Measurements from ENCODE around the gene SQSTM1.
"Not testable (repeated sequence)": the region's sequence is repeated elsewhere in the genome, so short reads cannot be mapped to it uniquely, and the experiment has no call there.

Gene SQSTM1

DNA sequence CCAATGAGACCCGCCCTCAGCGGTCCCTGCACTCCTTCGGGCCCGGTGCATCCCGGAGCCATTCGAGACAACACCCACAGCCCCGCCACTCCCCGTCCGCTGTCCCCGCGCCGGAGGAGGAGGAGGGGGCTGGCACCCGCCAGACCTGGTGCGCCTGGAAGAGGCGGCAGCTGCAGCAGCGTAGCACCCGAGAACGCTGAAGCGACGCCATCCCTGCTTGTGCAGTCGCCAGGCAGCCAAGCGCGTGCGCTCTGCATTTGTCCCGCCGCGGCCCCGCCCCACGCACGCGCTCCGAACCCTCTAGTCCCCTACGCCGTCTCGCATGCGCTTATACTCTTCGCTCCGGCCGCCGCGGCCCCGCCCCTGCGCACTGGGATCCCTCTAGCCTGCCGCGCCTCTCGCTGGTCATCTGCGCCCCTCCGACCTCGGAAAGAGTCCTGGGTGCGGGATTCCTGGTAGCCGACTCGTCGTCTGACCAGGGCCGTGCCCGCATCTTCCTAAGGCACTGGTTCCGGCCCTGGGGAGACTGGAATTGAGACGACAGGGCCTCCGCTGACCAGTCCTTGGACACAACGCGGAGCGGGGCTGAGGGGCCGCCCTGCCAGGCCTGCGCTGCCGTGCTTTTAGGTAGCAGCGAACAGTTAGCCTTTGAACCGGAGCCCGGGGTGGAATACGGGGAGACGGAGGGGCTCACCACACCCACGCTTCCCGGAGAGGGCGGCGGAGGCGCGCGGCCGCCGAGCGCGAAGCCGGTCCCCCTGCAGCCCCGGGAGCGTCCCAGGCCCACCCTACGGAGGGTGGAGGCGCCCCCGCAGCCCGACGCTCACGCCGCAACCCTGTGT lies 38.1 kb downstream of the SQSTM1 start, which contains the start of gene MRNIP:
Gene MRNIP, minus strand, starts transcription at position 232 of the 842 bp plus-strand sequence. Its CDS starts 21 bp downstream, at position 211.
- peak; percentile 90 for DNase-seq (ENCODE audit: low read depth)

DNA sequence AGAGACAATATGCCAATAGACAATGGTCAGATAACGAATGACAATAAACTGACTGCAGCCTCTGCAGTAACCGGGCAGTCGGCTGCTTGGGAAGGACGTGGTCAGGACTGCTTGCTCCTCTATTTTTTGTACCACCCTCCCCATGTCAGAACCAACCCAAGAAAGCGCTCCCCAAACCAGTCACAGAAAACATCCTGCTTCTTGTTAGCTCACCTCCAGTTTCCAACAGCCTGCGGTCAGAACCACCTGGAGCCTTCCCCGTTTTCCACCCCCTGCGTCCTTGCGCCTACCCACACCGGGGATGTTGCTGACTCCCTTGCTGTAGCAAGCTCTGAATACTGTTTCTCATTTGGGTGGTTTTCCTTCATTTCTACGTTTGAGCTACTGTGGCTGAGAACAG lies 39.6 kb downstream of the SQSTM1 start:
- no peak for DNase-seq (ENCODE audit: low read depth)

DNA sequence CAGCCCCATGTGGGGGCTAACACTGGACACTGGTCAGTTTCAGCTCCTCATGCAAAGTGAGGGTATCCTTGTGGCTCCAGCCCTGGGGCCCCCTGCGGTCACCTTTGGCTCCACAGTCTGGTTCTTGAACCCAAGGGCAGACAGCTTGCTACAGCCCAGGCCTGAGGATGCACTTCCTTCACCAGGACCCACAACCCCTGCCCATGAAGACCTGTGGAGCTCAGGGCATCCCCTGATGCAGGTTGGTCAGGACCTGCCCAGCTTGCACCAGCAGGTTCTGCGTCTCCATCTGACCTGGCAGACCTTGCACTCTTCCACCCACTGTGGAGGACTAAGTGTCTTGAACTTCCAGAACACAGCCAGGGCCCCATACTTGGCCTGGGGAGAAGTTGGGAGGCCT lies 41.6 kb downstream of the SQSTM1 start:
- DNase-seq (ENCODE audit: low read depth), result no peak

DNA sequence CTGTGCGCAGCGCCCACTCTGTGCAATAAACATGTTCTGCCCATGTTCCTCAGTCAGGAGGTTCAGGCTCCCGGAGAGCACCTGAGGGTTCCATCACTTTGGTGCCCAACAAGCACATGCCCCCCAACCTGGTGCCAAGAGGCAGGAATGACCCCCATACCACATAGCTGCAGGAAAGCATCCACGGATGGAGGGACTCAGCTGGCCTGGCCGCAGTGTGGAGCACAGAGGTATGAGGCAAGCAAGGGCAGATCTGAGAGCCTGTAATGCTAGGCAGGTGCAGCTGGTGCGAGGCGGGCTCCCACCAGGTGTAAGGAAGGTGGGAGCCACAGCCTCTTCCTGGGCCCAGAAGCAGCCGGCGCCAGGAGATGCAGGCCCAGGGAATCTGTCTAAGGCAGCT lies 42.2 kb downstream of the SQSTM1 start:
- DNase-seq (ENCODE audit: low read depth), result no peak

- no peak for DNase-seq (ENCODE audit: low read depth)
Measured at GRCh38 chr5:179863449-179864085, 42.9 kb downstream of the SQSTM1 start.

GRCh38 chr5:179864686-179865085 lies 44.0 kb downstream of the SQSTM1 start:
- no peak for DNase-seq (ENCODE audit: low read depth)

- no peak for DNase-seq (ENCODE audit: low read depth)
Measured at GRCh38 chr5:179865491-179866240, 45.0 kb downstream of the SQSTM1 start.

- peak; percentile 13 for DNase-seq (ENCODE audit: low read depth)
Measured at GRCh38 chr5:179866241-179867078, 45.8 kb downstream of the SQSTM1 start.

- DNase-seq (ENCODE audit: low read depth), result no peak
Measured at GRCh38 chr5:179867079-179867465, 46.4 kb downstream of the SQSTM1 start.

- no peak for DNase-seq (ENCODE audit: low read depth)
Measured at GRCh38 chr5:179867476-179867875, 46.8 kb downstream of the SQSTM1 start.

DNA sequence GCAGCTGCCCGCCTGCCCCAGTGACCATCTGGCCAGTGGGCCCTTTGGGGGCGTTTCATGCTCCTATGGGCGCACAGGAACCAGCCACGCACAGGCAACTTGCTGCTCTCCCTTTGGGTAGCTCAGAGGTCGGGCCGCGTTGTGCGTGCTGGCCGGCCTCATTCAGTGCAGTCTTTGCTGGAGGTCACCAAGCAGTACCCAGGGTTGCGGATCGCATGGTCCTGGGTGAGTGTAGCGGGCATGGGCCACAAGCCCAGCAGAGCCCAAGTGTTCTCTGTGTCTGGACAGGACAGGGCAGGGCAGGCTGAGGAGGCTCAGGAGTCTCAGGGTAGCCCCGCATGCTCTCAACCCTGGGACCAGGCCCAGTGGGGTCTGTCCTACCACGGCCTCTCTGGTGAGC lies 47.8 kb downstream of the SQSTM1 start:
- no peak for DNase-seq (ENCODE audit: low read depth)

DNA sequence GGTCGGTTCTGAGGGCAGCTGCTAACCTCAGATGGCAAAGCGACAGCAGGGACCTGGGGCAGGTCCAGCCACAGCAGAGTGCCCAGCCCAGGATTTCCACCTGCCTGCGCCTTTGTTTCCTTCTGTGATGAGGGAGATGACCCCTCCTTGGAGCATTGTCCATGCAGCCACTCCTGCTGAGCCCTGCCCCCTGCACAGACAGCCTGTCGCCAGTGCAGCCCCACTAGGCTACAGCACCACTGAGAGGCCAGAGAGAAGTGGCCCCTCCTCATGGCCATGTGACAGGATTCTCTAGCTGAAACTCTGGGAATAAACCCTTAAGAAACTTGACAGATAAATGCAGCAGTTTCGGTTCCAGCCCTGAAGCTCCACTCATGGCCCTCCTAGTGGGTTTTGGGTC lies 48.4 kb downstream of the SQSTM1 start:
- DNase-seq (ENCODE audit: low read depth), result no peak

DNA sequence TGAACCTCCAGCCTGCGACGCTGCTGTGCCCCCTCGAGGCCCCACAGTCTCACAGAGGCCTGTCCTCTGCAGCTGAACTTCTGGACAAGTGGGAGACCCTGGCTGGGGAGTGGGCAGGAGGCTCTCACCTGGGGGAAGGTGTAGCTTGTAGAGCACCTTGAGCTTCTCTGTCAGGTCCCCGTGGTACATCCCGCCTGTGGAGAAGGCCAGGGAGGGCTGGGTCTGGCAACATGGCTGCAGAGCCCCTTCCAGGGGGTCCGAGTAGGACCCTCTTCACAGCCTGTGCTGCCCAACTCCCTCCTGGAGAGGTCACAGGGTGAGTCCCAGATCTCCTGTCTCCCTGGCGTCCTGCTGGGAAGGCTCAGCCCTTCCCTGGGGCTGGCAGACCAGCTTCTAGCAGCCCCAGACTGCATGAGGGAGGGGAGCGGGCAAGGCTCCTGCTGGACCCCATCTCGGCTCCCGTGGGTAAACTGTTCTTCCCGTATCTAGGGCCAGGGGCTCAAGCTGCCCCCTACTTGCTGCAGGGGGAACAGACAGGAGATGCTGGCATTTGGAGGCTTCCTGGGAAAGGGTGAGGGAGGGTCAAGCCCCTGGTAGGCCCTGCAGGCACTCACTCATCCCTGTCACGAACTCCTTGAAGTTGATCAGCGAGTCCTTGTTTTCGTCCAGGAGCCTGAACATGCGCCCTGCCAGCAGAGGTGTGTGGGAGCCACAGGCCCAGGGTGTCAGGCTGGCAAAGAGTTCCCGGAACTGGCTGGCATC lies 49.1 kb downstream of the SQSTM1 start:
- no peak for DNase-seq (ENCODE audit: low read depth)

DNA sequence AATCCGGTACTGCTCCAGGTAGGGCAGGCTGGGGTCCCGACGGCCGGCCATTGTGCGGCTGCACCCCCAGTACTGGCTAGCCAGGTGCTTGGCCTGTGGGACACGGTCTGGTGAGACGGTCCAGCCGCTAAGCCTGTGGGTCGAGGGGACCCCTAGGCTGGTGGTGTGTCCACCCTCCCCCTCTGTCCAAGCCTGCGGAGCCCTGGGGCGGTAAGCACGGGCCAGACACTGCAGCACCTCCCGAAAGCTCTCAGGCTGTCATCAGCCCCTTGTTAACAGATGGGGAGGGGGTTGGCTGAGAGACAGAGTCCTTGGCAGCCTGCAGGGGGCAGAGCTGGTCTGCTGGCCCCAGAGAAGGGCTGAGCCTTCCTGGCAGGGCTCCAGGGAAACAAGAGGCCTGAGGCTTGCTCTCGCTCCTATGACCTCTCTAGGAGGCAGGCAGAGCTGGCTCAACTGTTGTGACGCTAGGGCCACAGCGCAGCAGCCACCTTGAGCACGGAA lies 49.7 kb downstream of the SQSTM1 start:
- no peak for DNase-seq (ENCODE audit: low read depth)

- DNase-seq (ENCODE audit: low read depth), result no peak
Measured at GRCh38 chr5:179870952-179871351, 50.2 kb downstream of the SQSTM1 start.

DNA sequence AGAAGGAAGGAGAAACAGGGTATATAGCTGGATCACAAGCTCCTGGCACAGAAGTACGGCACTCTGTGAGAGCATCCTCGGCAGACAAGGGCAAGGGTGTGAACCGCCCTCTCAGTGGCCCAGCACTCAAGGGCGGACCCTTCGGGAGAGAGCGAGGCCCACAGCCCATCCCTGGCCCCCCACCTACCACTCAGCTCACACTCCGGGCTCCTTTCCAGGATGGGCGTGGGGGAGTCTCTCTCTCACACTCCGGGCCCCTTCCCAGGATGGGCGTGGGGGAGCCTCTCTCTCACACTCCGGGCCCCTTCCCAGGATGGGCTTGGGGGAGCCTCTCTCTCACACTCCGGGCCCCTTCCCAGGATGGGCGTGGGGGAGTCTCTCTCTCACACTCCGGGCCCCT lies 50.8 kb downstream of the SQSTM1 start:
- not testable (repeated sequence) for DNase-seq (ENCODE audit: low read depth)

DNA sequence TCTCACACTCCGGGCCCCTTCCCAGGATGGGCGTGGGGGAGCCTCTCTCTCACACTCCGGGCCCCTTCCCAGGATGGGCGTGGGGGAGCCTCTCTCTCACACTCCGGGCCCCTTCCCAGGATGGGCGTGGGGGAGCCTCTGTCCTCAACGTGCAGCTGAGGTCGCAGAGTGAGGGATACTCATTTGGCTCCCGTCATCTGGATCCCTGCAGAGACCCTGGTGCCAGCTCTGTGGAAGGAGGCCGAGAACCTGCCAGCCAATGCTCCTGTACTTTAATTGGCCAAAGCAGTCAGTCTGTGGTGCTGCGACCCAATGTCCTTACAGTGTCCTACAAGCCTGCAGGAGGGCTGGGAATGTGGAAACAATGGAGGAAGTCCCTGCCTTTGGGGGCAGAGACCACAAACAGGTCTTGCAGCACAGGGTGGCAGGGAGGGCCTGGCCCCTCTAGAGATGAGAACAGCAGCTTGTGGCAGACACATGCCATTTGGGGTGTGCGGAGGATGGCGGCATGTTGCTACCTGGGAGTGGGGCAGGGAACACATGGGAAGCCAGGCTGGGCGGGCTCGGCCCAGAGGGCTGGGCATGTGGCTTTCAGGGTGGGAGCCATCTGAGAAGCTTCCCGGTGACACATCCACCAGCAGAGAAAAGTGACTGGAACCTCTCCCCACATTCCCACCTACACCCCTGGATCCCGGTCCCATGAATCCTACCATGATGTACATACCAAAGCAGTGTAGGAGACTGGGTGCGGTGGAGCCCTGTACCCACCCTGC lies 51.5 kb downstream of the SQSTM1 start:
- no peak for DNase-seq (ENCODE audit: low read depth)

DNA sequence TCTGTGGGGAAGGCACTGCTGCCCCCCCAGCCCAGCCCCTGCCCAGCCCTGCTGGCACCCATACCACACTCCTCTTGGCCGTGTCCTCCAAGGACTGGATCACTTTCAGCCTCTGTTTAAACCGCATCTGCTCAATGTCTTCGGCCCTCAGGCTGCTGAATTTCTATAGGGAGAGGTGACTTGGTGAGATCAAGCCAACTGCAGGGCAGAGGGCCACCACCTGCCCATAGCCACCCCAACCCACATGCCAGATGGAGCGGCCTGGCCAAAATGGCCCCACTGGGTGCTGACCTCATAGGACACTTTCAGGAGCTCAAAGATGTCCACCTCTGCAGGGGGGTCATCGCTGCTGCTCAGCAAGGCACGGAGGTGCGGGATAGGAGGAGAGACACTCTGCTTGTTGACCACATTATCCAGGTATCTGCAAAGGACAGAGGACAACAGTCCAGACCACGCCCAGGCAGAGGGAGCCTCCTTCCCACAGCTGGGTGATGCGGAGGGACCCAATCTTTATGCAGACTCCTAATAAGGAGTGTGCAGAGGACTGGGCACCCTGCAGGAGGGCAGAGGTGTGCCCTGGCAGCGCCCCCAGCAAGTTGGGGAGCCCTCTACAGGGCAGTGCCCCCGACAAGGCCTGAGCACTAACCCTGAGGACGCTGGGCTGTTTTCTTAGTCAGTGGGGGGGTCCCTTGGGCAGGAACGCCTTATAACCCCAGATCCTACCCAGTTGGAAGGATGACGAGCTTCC lies 52.3 kb downstream of the SQSTM1 start:
- DNase-seq (ENCODE audit: low read depth), result no peak

DNA sequence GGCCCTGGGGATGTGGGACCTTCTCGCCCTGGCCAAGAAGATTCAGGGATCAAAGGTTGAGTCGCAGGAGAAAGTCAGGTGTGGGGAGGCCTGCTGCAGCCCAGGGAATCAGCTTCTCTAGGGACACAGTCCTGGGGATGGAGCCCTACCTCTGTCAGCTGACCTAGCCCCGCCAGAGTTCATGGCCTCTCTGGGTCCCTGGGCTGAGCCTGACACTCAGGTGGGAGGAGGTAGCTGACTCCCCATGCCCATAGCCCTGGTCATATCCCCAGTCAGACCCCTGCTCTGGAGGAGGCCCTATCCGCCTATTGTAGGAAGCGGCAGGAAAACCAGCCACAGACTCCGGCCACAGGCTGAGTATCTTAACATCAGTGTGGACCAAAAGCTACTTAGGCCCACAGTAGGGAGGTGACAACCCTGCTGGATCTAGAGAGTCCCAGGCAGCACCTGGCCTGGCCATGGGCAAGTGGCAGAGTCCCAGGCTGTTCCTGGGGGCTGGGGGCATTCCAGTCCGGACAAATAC lies 52.9 kb downstream of the SQSTM1 start:
- no peak for DNase-seq (ENCODE audit: low read depth)
